HFFc6 (cell line): ENCODE results near the gene PARVA. TPM values are rescaled to one million over a fixed set of nuclear protein-coding genes. Genes with fewer than 3 reads are reported as not detected.

ENCODE experiments used
- DNase-seq: peaks from one replicate; pipeline ENCODE4 v3.0.0-alpha.2; 2018
- H3K27ac Mint-ChIP-seq: 2 replicates; pipeline ENCODE4 v1.8.0; 2020; ENCODE audit warnings: mild to moderate bottlenecking, mixed read lengths
- H3K27me3 Mint-ChIP-seq: 2 replicates; pipeline ENCODE4 v1.8.0; 2021; ENCODE audit warnings: mild to moderate bottlenecking, moderate library complexity, mixed read lengths; ENCODE audit not compliant: insufficient read depth
- H3K36me3 Mint-ChIP-seq: 2 replicates; pipeline ENCODE4 v1.8.0; 2021; ENCODE audit warnings: low read depth, mixed read lengths
- H3K4me1 Mint-ChIP-seq: 2 replicates; pipeline ENCODE4 v1.8.0; 2020; ENCODE audit warnings: low read depth, mixed read lengths
- H3K4me3 Mint-ChIP-seq: 2 replicates; pipeline ENCODE4 v1.8.0; 2020; ENCODE audit warnings: mild to moderate bottlenecking, moderate library complexity, mixed read lengths
- H3K9me3 Mint-ChIP-seq: 2 replicates; pipeline ENCODE4 v1.8.0; 2020; ENCODE audit warnings: mild to moderate bottlenecking, mixed read lengths
- total RNA-seq, 6 experiments: library from RNA; stranded (reverse); fragmentation: NEBNext Ultra II Directional; extraction: Animal tissue kit (Norgen Biotek cat#: 25700); gene quantifications; 2 replicates in 1 of 6; 3 replicates in 5 of 6; pipeline ENCODE4 v1.2.3, GENCODE V29; 2021
- TF ChIP-seq, protein P1 (sequence below): fragments of 200-600 bp; sonication (generic); IDR thresholded peaks from 2 replicates; pipeline ENCODE4 v1.5.0; 2021; ENCODE audit warnings: antibody characterized with exemption, mild to moderate bottlenecking

The PARVA gene
- total RNA-seq, 6 experiments from 2014 or later, result 150 to 237 (median 184) TPM

- peak overlapping the region; percentile 84 for H3K27ac Mint-ChIP-seq
- H3K9me3 Mint-ChIP-seq, result no peaks in the 10 kb centered on the region
- TF ChIP-seq, protein P1, sequence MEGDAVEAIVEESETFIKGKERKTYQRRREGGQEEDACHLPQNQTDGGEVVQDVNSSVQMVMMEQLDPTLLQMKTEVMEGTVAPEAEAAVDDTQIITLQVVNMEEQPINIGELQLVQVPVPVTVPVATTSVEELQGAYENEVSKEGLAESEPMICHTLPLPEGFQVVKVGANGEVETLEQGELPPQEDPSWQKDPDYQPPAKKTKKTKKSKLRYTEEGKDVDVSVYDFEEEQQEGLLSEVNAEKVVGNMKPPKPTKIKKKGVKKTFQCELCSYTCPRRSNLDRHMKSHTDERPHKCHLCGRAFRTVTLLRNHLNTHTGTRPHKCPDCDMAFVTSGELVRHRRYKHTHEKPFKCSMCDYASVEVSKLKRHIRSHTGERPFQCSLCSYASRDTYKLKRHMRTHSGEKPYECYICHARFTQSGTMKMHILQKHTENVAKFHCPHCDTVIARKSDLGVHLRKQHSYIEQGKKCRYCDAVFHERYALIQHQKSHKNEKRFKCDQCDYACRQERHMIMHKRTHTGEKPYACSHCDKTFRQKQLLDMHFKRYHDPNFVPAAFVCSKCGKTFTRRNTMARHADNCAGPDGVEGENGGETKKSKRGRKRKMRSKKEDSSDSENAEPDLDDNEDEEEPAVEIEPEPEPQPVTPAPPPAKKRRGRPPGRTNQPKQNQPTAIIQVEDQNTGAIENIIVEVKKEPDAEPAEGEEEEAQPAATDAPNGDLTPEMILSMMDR, result no peak
- H3K36me3 Mint-ChIP-seq, result peaks cover 31% of the 10 kb centered on the region
- H3K27me3 Mint-ChIP-seq, result peaks cover 3% of the 10 kb centered on the region
- H3K4me1 Mint-ChIP-seq, result peaks cover 6% of the 10 kb centered on the region; the same call in 1 of the 2 replicates
- no peak overlapping the region for H3K4me3 Mint-ChIP-seq
- DNase-seq, result no peak
These were observed 132.0 kb downstream of the PARVA start for GRCh38 chr11:12509371-12509770.

DNA sequence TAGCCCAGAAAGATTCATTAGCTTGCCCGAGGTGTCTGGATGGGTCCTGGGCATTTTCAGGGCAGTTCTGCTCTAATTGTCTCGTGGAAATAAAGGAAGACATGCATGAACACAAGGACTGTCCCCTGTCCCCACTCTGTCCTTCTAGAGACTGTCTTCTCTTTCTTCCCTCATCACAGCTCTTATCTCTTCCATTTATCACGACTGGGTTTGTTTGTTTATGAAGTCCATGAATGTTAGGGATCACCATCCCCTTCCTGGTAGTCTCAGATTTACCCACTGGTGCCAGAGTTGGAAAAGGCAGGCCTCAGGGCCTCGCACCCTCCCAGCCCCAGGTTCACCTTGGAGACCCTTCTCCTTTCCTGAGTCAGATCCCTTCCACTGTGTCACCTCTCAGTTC lies 134.8 kb downstream of the PARVA start:
- H3K4me1 Mint-ChIP-seq, result peaks cover 6% of the 10 kb centered on the region; the same call in 1 of the 2 replicates
- peaks cover 30% of the 10 kb centered on the region for H3K36me3 Mint-ChIP-seq
- no peak overlapping the region for H3K27ac Mint-ChIP-seq
- H3K27me3 Mint-ChIP-seq, result peaks cover 3% of the 10 kb centered on the region
- TF ChIP-seq, protein P1, result no peak
- no peaks in the 10 kb centered on the region for H3K9me3 Mint-ChIP-seq
- DNase-seq, result no peak
- H3K4me3 Mint-ChIP-seq, result no peak overlapping the region

GRCh38 chr11:12512826-12513395 lies 135.5 kb downstream of the PARVA start:
- DNase-seq, result no peak
- Mint-ChIP-seq H3K36me3 (peaks cover 31% of the 10 kb centered on the region), H3K4me3 (no peak overlapping the region), H3K27me3 (peaks cover 1% of the 10 kb centered on the region; the same call in 1 of the 2 replicates), H3K4me1 (peaks cover 6% of the 10 kb centered on the region; the same call in 1 of the 2 replicates), H3K9me3 (no peaks in the 10 kb centered on the region), H3K27ac (no peak overlapping the region)
- TF ChIP-seq, protein P1, result no peak

- Mint-ChIP-seq H3K9me3 (no peaks in the 10 kb centered on the region), H3K36me3 (peaks cover 36% of the 10 kb centered on the region), H3K4me3 (no peak overlapping the region), H3K4me1 (peaks cover 7% of the 10 kb centered on the region), H3K27me3 (no peaks in the 10 kb centered on the region; the same call in 1 of the 2 replicates), H3K27ac (peak overlapping the region; percentile 25; the same call in 1 of the 2 replicates)
- no peak for DNase-seq
- TF ChIP-seq, protein P1, result no peak
These were observed 139.2 kb downstream of the PARVA start for GRCh38 chr11:12516387-12517105.

DNA sequence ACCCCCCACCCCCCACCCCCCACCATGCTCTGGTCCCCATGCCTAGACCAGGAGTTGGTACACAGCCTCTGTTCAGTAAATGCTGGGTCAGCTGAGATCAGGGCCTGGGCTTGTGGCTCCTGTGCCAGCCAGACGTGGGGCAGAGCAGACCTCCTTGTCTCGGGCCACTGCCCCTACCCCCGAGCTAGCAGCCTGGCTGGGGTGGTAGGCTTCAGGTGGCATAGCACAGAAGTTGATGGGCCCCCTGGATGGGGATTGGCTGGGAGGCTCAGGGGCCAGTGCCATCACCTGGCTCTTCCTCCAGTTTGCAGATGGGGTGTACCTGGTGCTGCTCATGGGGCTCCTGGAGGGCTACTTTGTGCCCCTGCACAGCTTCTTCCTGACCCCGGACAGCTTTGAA lies 139.9 kb downstream of the PARVA start:
- peaks cover 42% of the 10 kb centered on the region for H3K36me3 Mint-ChIP-seq
- peaks cover 9% of the 10 kb centered on the region for H3K4me1 Mint-ChIP-seq
- no peak overlapping the region for H3K27ac Mint-ChIP-seq
- H3K27me3 Mint-ChIP-seq, result no peaks in the 10 kb centered on the region; the same call in 1 of the 2 replicates
- TF ChIP-seq, protein P1, result no peak
- H3K9me3 Mint-ChIP-seq, result no peaks in the 10 kb centered on the region
- no peak for DNase-seq
- no peak overlapping the region for H3K4me3 Mint-ChIP-seq
